ENCODE measurements around the gene TGFB2.
A peak's percentile ranks its signal among the peaks of the same experiment; 100 is the strongest.

The TGFB2 gene

GRCh38 chr1:218328769-218329168, 16.4 kb upstream of the TGFB2 start:
- TF ChIP-seq, protein P1, sequence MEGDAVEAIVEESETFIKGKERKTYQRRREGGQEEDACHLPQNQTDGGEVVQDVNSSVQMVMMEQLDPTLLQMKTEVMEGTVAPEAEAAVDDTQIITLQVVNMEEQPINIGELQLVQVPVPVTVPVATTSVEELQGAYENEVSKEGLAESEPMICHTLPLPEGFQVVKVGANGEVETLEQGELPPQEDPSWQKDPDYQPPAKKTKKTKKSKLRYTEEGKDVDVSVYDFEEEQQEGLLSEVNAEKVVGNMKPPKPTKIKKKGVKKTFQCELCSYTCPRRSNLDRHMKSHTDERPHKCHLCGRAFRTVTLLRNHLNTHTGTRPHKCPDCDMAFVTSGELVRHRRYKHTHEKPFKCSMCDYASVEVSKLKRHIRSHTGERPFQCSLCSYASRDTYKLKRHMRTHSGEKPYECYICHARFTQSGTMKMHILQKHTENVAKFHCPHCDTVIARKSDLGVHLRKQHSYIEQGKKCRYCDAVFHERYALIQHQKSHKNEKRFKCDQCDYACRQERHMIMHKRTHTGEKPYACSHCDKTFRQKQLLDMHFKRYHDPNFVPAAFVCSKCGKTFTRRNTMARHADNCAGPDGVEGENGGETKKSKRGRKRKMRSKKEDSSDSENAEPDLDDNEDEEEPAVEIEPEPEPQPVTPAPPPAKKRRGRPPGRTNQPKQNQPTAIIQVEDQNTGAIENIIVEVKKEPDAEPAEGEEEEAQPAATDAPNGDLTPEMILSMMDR (IDR thresholded peaks at IDR 0.05; ENCODE audit: low read depth, low read length), result no peak
- DNase-seq (ENCODE audit: low read depth, low spot score), result no peak
- in situ Hi-C loops (cut with HindIII; ENCODE audit: low sequenced_read_pairs), result no loop called here
- no peak overlapping the region for H3K4me3 ChIP-seq (ENCODE audit: low read depth, low read length)

DNA sequence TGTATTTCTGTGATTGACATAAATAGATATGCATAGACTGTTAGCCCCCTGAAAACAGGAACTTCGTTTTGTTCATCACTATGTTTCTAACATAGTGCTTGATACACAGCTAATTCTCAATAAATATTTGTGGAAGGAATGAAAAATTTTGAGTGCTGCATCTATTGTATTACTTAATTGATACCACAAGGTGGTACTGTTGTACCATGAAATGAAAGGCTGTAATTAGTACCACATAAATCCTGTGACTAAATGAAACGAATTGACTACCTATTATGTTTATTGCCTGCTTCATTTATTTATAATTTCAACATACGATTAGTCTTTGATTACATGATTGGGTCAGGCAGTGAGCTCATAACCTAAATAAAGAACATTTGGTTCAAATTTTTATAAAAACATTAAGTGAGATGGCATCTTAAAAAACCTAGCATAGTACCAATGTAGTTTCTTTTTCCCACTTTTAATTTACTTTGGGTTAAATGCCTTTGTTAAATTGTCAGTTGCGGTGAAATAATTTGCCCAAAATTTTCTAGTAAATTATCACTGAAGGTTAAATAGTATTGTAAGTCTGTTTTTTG, 15.0 kb upstream of the TGFB2 start:
- TF ChIP-seq, protein P1 (IDR thresholded peaks at IDR 0.05; ENCODE audit: low read depth, low read length), result peak; percentile 34
- no peak overlapping the region for H3K4me3 ChIP-seq (ENCODE audit: low read depth, low read length)
- peak; percentile 57 for DNase-seq (ENCODE audit: low read depth, low spot score)
- in situ Hi-C loops (cut with HindIII; ENCODE audit: low sequenced_read_pairs), result no loop called here

DNA sequence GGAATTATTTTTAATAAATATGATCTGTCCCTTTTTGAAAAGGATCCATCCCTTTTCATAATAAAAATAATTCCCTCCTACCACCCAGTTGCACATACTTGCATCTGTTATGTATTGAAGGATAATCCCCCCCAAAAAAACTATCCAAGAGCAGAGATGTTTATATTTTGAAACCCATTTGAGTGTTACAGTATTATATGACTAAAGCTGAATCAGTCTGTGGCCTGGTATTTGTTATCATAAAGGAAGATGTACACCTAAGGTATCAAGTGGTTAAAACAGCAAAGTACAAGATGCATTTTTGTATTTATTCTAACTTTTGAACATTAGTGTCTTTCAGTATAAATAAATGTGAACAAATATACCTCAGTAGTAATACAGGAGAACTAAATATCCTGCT, 12.7 kb upstream of the TGFB2 start:
- TF ChIP-seq, protein P1 (IDR thresholded peaks at IDR 0.05; ENCODE audit: low read depth, low read length), result no peak
- in situ Hi-C loops (cut with HindIII; ENCODE audit: low sequenced_read_pairs), result no loop called here

GRCh38 chr1:218336328-218336727, 8.8 kb upstream of the TGFB2 start:
- TF ChIP-seq, protein P1 (IDR thresholded peaks at IDR 0.05; ENCODE audit: low read depth, low read length), result no peak
- H3K4me3 ChIP-seq (ENCODE audit: low read depth, low read length), result no peak overlapping the region
- DNase-seq (ENCODE audit: low read depth, low spot score), result peak; percentile 70
- in situ Hi-C loops (cut with HindIII; ENCODE audit: low sequenced_read_pairs), result no loop called here

More for the DNA sequence above, 12.7 kb upstream of the TGFB2 start:
- DNase-seq (ENCODE audit: low read depth, low spot score), result no peak
- no peak overlapping the region for H3K4me3 ChIP-seq (ENCODE audit: low read depth, low read length)

- in situ Hi-C loops (cut with HindIII; ENCODE audit: low sequenced_read_pairs), result no loop called here
- H3K4me3 ChIP-seq (ENCODE audit: low read depth, low read length), result no peak overlapping the region
- DNase-seq (ENCODE audit: low read depth, low spot score), result peak; percentile 64
- TF ChIP-seq, protein P1 (IDR thresholded peaks at IDR 0.05; ENCODE audit: low read depth, low read length), result peak; percentile 65
These were observed 5.8 kb upstream of the TGFB2 start for GRCh38 chr1:218339267-218339831.

DNA sequence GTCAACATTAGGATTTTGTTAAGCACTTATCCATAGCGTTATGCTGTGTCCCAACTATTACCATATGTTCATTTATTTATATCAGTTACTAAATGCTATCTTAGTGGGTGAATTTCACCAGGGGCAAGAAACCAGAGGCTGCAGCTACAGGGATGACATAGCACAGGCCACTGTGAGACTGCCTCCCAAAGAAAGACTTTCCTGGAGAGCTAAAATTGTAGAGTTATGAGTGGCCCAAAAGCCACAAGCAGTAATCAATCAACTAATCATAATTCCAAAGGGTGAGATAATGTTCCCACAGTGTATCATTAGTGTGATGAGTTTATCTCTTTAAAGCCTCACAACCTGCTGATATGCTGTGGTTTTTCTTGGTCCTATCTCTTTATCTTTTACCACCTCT, 3.8 kb upstream of the TGFB2 start:
- in situ Hi-C loops (cut with HindIII; ENCODE audit: low sequenced_read_pairs), result no loop called here
- no peak overlapping the region for H3K4me3 ChIP-seq (ENCODE audit: low read depth, low read length)
- TF ChIP-seq, protein P1 (IDR thresholded peaks at IDR 0.05; ENCODE audit: low read depth, low read length), result no peak
- no peak for DNase-seq (ENCODE audit: low read depth, low spot score)

All from astrocyte of the spinal cord (primary cell).